ENCODE results near the gene LRP1B.

DNA sequence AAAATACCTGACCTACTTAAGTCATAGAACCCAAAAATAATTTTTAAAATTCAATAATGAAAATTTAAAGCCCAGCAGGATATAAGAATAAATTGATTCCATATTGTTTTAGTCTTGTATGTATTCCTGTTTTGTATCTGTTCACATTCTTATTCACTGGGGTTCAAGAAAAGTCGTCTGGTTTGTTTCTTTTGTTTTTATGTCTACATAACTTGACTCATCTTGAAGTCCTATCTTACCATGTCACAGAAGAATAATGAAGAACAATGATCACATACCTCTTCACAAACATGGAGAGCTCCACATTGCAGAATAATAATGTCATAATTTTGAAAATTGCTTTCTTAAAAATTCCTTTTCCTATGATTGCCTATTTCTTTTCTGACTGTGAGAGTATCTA is 43.4 kb upstream of the LRP1B start:
- TF ChIP-seq CTCF (IDR thresholded peaks at IDR 0.05 in 4 of 5, conservative IDR thresholded peaks at IDR 0.05 in 1 of 5) (no peak), POLR2A (IDR thresholded peaks at IDR 0.05) (no peak)
